Heart right ventricle (tissue), 16 donors: Measurements from ENCODE around the gene DOCK1. TPM values are rescaled to one million over a fixed set of nuclear protein-coding genes. Genes with fewer than 3 reads are reported as not detected.

Experiments
- ATAC-seq, 8 donors: fragments of 200-7000 bp; cut with Tn5 transposase; one replicate each; pipeline ENCODE4 v1.9.1; 2020; ENCODE audit warnings: mild to moderate bottlenecking in 8 of 8, moderate library complexity in 8 of 8, moderate number of reproducible peaks in 1 of 8
- DNase-seq, 2 donors: peaks; one replicate each; pipeline ENCODE4 v3.0.0-alpha.2; 2020
- H3K27ac ChIP-seq, 10 donors: fragments of 200-600 bp; sonication (generic) in 2 of 10; one replicate each; pipeline versions ENCODE4 v1.5.0 to v1.8.0; 2020 to 2022; ENCODE audit warnings: mild to moderate bottlenecking in 3 of 10
- H3K27me3 ChIP-seq, 7 donors: fragments of 200-600 bp; one replicate each; pipeline ENCODE4 v1.8.0; 2021 to 2022; ENCODE audit warnings: mild to moderate bottlenecking in 2 of 7
- H3K36me3 ChIP-seq, 9 donors: fragments of 200-600 bp; sonication (generic) in 1 of 9; one replicate each; pipeline versions ENCODE4 v1.5.0 to v1.8.0; 2020 to 2022; ENCODE audit warnings: mild to moderate bottlenecking in 2 of 9
- H3K4me1 ChIP-seq, 9 donors: fragments of 200-600 bp; sonication (generic) in 1 of 9; one replicate each; pipeline versions ENCODE4 v1.5.0 to v1.8.0; 2020 to 2022; ENCODE audit warnings: mild to moderate bottlenecking in 4 of 9
- H3K4me3 ChIP-seq, 10 donors: fragments of 200-600 bp; sonication (generic) in 2 of 10; one replicate each; pipeline versions ENCODE4 v1.5.0 to v1.8.0; 2020 to 2022; ENCODE audit warnings: mild to moderate bottlenecking in 7 of 10, moderate library complexity in 2 of 10
- H3K9me3 ChIP-seq, 11 donors: fragments of 200-600 bp in 10 of 11; sonication (generic) in 2 of 11; one replicate each; pipeline versions ENCODE4 v1.5.0 to v1.8.0; 2013 to 2022; ENCODE audit warnings: mild to moderate bottlenecking in 2 of 11, control low read depth in 1 of 11, moderate library complexity in 1 of 11
- CTCF ChIP-seq, 9 donors: fragments of 200-600 bp; sonication (generic) in 2 of 9; IDR thresholded peaks; one replicate each; pipeline versions ENCODE4 v1.5.0 to v1.8.0; 2021 to 2022; ENCODE audit warnings: antibody characterized with exemption in 9 of 9, mild to moderate bottlenecking in 5 of 9, moderate library complexity in 1 of 9
- WGBS, 2 donors: extraction: QIAGEN DNeasy Blood & Tissue Kit; methylation state at CpG; one replicate each; pipeline ENCODE4 v1.1.7; 2013; ENCODE audit warnings: inconsistent platforms in 1 of 2; 5-methylcytosine and 5-hydroxymethylcytosine counted together
- intact Hi-C, 10 donors: fragments of 100-400 bp; cut with DNase I; formaldehyde crosslinking; loops; one replicate each; pipeline versions ENCODE4 v1.11.1 to v1.14.2; 2022
- polyA plus RNA-seq, 2 donors: library from polyadenylated mRNA; stranded (reverse); fragments of 200-250 nt; gene quantifications; one replicate each; pipeline ENCODE4 v1.2.3, GENCODE V29; 2013
- total RNA-seq, 10 donors: library from RNA; stranded (reverse); fragmentation: NEBNext Ultra II Directional in 3 of 10; extraction: Animal tissue kit (Norgen Biotek cat#: 25700) in 3 of 10; gene quantifications; one replicate each; pipeline versions ENCODE4 v1.2.1 to v1.2.4, GENCODE V29; 2021 to 2023
- donor health status: Arrhythmogenic right ventricular cardiomyopathy.
- donor health status: ischemic (EF 13 %, LVEDD 7.1; RV severe dilation, severe dysfunction).
- donor health status: healthy with polysubstance abuse.
- donor health status: DM: no; HTN: yes; CAD: no.
- donor health status: DM: no; HTN: no; CAD: no.
- donor health status: ischemic (EF 25% LVEDD 6.9; RV normal size, moderate dysfunction).
- donor health status: ischemic (EF 25% LVEDD 5.7; RV mildly dilated, moderate dysfunction).
- donor health status: healthy.
- donor health status: DM: yes; HTN: yes; CAD: no.
- donor health status: Ischemic cardiomyopathy.
- donor health status: ischemic (EF 35%, LVEDD 5.7; RV mildly dilated, moderate dysfunction).
- donor health status: nonischemic (EF 11% LVEDD 7.7; RV severe dilation, severe dysfunction).
- donor health status: DM: yes; HTN: yes; CAD: no.
- donor health status: PGD.
- donor health status: ischemic (EF 29% LVEDD 5.4; RV normal size, mild dysfunction).
- donor health status: nonischemic (EF 23%, LVEDD 6.1; RV moderate dilation, normal function).

Gene DOCK1
- total and polyA plus RNA-seq, 12 donors, result 7.8 to 26.7 (median 19.8) TPM

DNA sequence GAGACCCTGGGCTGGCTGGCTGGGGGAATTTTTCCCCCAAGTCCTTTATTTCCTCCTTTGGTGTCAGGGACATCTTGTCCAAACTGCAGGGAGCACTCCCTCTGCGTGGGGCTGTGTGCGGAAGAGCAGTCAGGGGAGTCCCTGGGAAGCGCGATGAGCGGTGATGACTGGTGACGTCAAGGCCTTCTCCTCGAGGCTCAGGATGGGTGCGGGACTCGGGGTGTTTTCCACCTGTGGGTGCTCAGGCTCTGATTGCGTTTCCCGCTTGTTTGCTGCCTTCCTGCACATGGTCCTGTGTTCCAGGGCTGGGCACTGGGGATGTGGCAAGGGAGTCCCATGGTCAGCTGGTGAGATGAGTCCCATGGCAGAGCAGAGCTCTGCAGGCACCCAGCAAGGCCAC is 101.2 kb downstream of the DOCK1 start:
- intact Hi-C loops, result no loop called here
- no peak overlapping the region for H3K4me3 ChIP-seq
- TF ChIP-seq CTCF (IDR thresholded peaks at IDR 0.05), result no peak
- no peaks in the 10 kb centered on the region for H3K4me1 ChIP-seq
- no peaks in the 10 kb centered on the region for H3K27me3 ChIP-seq
- H3K36me3 ChIP-seq, result peaks cover 0 to 94% (median 6%) of the 10 kb centered on the region in 9 donors
- 93 to 94% methylated on average over 11 of the region's 11 CpGs for WGBS, 2 donors
- H3K27ac ChIP-seq, result no peak overlapping the region
- no peak for ATAC-seq
- DNase-seq, result no peak
- no peaks in the 10 kb centered on the region for H3K9me3 ChIP-seq

- H3K4me1 ChIP-seq, result peaks cover 0 to 23% (median 11%) of the 10 kb centered on the region in 9 donors
- ATAC-seq (no peak), DNase-seq (no peak)
- WGBS, 2 donors, result 87 to 90% methylated on average over 8 of the region's 8 CpGs
- no peaks in the 10 kb centered on the region for H3K27me3 ChIP-seq
- H3K36me3 ChIP-seq, result peaks cover 0 to 94% (median 6%) of the 10 kb centered on the region in 9 donors
- H3K9me3 ChIP-seq, result no peaks in the 10 kb centered on the region
- no peak overlapping the region for H3K27ac ChIP-seq
- intact Hi-C loops, result no loop called here
- H3K4me3 ChIP-seq, result no peak overlapping the region
- no peak for TF ChIP-seq CTCF (IDR thresholded peaks at IDR 0.05)
Observed at GRCh38 chr10:127009366-127009765, 104.1 kb downstream of the DOCK1 start.

GRCh38 chr10:127011174-127011573 is 105.9 kb downstream of the DOCK1 start:
- intact Hi-C loops, result loop anchor here in 2 of 10 donors (5.0 to 10.0 kb wide), 2 partner anchors 94 to 106 kb away; partner anchors contain the start of gene DOCK1 (in 1 of the 2)
- no peak for TF ChIP-seq CTCF (IDR thresholded peaks at IDR 0.05)
- no peak for DNase-seq
- no peaks in the 10 kb centered on the region for H3K27me3 ChIP-seq
- peaks cover 0 to 96% (median 3%) of the 10 kb centered on the region in 9 donors for H3K36me3 ChIP-seq
- no peak overlapping the region for H3K4me3 ChIP-seq
- WGBS, 2 donors, result 74 to 77% methylated on average over 5 of the region's 5 CpGs
- H3K9me3 ChIP-seq, result no peaks in the 10 kb centered on the region
- no peak for ATAC-seq
- no peak overlapping the region for H3K27ac ChIP-seq
- H3K4me1 ChIP-seq, result peaks cover 0 to 23% (median 11%) of the 10 kb centered on the region in 9 donors

DNA sequence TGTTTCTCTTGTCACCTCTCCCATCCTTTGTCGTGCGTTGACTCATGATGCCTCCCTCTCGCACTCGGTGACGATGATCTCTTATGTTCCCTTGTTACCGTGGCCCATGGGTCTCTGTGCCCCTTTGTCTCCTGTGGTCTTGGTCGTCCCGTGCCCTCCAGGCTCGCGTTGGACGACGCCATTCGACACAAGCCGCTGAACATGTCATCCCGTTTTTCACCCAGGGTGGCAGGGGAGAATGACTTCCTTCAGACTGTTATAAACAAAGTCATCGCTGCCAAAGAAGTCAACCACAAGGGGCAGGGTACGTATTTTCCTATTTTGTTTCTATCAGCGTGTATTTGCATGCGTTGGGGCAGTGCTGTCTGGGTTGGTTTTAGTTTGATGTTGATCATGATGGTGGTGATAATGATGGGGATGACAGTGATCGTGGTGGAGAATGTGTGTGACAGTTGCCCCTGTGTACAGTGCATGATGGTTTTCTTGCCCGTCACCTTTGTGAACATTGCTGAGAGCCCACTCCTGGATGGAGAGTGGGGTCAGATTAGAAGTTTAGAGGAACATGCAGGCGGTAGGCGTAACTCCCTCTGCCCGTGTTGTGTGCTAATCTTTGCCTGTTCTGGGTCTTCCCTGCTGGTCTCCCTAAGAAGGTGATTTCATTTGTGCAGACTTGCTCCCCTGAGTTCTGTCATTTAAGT is 107.0 kb downstream of the DOCK1 start:
- intact Hi-C loops, result loop anchor here in 2 of 10 donors (5.0 to 10.0 kb wide), 2 partner anchors 95 to 107 kb away; partner anchors contain the start of gene DOCK1 (in 1 of the 2)
- ATAC-seq (peak; percentile 3 to 48 (median 18)), DNase-seq (no peak)
- peaks cover 0 to 23% (median 11%) of the 10 kb centered on the region in 9 donors for H3K4me1 ChIP-seq
- peak overlapping the region in 4 of 10 donors; percentile 8 to 32 (median 14) for H3K4me3 ChIP-seq
- no peaks in the 10 kb centered on the region for H3K27me3 ChIP-seq
- H3K27ac ChIP-seq, result peak overlapping the region in 5 of 10 donors; percentile 5 to 74 (median 64)
- TF ChIP-seq CTCF (IDR thresholded peaks at IDR 0.05), result no peak
- no peaks in the 10 kb centered on the region for H3K9me3 ChIP-seq
- WGBS, 2 donors, result 62 to 80% methylated on average over 24 of the region's 24 CpGs
- peaks cover 0 to 88% (median 3%) of the 10 kb centered on the region in 9 donors for H3K36me3 ChIP-seq
